Fibroblast of skin of scalp (primary cell): ENCODE results near the gene CFAP77. TPM values are rescaled to one million over a fixed set of nuclear protein-coding genes. Genes with fewer than 3 reads are reported as not detected.
"Not testable (repeated sequence)": the region's sequence is repeated elsewhere in the genome, so short reads cannot be mapped to it uniquely, and the experiment has no call there.

Source experiments
- DNase-seq: peaks from one replicate; pipeline ENCODE4 v3.0.0-alpha.2; 2013
- polyA plus RNA-seq, 2 experiments: library from polyadenylated mRNA; unstranded; fragments of 120-200 nt; gene quantifications; one replicate each; pipeline ENCODE4 v1.2.1, GENCODE V29; 2013; ENCODE audit not compliant: insufficient read length in 2 of 2

The CFAP77 gene
- polyA plus RNA-seq (2013, experiment 1 of 2; ENCODE audit: insufficient read length) = not detected
- not detected for polyA plus RNA-seq (2013, experiment 2 of 2; ENCODE audit: insufficient read length)

DNA sequence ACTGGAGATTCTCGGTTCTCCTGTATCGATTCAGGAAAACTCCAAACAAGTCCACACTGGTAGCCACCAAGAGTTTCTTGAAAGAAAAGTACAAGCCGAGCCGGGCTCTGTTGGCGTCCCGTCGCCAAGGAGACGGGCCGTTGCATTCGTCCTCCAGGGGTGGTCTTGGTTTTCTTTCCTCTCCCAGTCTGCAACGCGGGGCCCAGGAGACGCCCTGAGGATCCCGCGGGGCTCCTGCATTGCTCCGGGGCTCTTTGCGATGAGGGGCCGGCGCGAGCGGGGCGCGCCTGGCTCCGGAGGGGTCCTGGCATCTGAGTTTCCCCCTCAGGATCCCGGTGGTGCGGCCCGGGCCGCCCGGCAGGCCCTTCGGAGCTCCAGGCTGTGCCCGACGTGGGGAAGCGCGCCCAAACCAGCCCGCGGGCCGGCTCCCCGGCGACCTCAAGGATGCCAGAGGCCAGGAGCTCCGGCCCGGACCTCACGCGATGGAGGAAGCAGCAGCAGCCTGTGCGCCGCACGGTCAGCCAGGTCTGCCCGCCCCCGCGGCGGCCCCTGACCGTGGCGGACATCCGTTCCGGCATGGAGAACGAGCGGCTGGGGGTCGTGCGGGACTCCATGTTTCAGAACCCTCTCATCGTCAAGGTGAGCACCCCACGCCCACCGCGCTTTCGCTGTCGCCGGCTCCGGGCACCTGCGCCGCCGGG, at the start of gene CFAP77:
TSS of gene CFAP77 (plus strand) at position 384 of the 701 bp plus-strand sequence. CDS start at position 445, 61 bp downstream.
- DNase-seq = peak; percentile 59

DNA sequence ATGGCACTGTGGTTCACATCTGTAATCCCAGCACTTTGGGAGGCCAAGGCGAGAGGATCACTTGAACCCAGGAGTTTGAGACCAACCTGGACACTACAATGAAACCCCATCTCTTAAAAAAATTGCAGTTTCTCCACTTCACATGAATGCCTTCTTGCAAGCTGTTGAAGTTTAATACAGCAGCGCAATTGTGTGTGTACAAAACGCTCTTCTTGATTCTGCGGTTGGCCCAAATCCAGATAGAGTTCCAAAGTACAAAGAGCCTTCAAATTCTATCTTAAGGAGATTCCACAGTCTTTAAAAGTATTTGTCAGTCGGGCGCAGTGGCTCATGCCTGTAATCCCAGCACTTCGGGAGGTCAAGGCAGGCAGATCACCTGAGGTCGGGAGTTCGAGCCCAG, 45.9 kb upstream of the CFAP77 start:
- DNase-seq = no peak

DNA sequence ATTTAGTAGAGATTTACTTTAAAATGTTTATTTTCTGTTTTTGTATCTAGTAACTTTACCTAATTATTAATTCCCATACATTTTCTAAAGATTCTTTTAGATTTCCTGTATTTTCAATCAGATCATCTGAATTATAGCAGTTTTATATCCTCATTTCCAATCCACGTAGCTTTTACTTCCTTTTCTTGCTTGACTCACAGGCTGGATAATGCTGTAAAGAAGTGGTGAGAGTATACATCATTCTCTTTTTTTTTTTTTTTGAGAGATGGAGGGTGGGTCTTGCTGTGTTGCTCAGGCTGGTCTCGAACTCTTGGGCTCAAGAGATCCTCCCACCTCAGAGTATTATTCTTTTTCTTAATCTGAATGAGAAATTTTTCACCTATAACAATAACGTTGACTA, 44.0 kb upstream of the CFAP77 start:
- no peak for DNase-seq

DNA sequence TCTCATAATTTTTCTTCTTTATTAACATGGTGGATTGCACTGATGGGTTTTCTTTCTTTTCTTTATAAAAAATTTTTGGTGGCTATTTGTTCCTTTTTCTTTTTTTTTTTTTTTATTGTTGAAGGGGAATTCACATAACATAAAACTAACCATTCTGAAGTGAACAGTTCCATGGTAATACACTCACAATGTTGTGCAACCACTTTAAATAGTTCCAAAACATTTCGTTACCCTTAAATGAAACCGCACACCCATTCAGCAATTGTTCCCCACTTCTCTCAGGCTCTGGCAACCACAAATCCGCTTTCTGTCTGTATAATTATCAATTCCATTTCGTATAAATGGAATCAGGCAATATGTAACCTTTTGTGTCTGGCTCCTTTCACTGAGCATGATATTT, 43.5 kb upstream of the CFAP77 start:
- DNase-seq = no peak

DNA sequence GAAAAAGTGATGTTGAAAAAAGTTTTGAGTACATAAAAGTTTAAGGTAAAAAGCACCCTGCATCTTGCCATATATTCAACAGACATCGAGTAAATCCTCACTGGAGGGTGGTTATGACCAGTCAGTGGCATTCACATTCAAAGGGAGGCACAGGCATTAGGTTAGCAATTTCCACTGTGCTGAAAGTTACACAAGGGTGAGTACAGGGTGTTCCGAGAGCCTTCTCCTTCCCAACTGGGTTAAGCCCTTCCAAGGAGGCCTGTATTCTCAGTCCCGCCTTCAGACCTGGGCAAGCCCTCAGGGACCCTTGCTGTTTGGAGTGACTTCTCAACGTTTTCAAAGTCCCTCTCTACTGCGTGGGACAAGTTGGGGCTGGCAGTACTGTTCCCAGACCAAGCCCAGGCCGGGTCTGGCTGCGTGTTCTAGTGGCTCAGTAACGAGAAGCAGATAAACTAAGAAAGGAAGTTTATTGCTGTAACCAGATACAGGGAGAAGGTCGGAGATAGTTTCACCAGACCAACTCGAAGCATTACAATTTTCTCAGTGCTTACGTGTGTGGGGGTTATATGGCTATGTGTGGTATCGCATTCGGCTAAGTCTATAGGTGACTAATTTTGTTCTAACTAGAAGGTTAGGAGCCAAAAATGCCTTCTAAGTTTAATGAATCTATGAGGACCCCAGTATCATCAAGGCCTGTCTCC, 42.2 kb upstream of the CFAP77 start:
- DNase-seq = no peak

DNA sequence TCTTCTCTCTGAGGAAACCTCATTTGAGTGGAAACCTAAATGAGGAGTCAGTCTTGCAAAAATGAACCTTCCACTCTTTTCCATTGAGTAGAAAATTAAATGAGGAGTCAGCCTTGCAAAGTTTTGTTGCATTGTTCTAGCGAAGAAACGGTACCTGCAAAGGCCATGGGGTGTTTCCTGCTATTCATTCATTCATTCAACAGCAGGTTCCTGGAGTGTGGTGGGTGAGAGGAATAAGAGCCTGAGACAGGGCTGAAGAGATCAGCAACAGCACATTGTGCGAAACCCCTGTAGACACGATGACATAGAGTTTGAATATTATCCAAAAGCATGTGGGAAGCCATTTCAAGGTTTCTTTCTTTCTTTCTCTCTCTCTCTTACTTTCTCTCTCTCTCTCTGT, 40.6 kb upstream of the CFAP77 start:
- no peak for DNase-seq

DNA sequence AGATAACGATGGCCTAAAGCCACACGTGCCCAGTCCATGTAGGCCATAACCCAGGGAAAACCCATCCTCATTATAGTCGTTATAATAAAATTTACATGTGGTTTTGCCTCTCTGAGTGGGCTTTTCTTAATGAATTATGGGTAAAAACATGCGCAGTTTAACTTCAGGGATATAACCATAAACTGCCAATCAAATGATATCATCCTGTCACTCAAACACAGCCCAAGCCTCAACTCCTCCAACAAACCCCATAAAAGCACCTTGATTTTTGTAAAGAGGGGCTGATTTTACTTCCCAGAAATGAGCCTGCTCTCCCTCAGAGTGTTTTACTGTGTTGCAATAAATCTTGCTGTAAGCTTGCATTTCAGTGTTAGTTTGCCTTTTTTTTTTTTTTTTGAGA, 39.4 kb upstream of the CFAP77 start:
- DNase-seq = no peak

DNA sequence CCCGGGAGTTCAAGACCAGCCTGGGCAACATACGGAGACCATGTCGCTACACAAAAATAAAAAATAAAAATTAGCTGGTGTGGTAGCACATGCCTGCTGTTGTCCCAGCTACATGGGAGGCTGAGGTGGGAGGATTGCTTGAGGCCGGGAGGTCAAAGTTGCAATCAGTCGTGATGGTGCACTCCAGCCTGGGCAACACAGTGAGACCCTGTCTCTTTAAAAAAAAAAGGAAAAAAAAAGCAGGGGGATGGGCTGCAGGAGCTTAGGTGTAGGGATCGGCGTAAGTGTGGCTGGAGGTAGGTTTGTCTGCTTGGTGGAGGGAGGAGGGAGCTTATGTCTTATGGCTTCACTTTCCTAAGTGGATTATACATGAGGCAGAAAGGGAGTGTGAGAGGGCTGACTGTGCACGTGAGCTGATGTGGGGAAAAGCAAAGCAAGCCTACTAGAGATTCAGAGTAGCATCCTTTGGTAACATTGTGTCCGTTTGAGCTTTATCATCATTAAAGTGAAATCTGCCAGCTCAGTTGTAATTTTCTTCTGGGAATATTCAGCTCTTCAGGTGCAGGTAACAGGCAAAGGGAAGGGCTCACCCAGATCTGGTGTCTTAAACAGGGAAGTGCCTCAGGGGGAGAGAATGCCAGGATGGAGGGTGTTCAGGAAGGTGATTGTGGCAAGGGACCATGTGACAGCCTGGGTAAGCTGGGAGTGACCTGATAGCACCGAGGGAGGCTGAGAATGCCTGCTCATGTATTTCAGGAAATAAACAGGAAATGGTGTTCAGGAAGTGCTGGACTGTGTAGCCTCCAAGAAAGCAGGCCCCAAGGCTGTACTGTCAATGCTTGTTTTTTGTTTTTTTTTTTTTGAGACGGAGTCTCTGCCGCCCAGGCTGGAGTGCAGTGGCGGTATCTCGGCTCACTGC, 37.6 kb upstream of the CFAP77 start:
- no peak for DNase-seq

DNA sequence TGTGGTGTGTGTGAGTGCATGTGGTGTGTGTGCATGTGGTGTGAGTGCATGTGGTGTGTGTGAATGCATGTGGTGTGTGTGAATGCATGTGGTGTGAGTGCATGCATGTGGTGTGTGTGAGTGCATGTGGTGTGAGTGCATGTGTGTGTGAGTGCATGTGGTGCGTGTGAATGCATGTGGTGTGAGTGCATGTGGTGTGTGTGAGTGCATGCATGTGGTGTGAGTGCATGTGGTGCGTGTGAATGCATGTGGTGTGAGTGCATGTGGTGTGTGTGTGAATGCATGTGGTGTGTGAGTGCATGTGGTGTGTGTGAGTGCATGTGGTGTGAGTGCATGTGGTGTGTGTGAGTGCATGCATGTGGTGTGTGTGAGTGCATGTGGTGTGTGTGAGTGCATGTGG, 32.2 kb upstream of the CFAP77 start:
- not testable (repeated sequence) for DNase-seq

DNA sequence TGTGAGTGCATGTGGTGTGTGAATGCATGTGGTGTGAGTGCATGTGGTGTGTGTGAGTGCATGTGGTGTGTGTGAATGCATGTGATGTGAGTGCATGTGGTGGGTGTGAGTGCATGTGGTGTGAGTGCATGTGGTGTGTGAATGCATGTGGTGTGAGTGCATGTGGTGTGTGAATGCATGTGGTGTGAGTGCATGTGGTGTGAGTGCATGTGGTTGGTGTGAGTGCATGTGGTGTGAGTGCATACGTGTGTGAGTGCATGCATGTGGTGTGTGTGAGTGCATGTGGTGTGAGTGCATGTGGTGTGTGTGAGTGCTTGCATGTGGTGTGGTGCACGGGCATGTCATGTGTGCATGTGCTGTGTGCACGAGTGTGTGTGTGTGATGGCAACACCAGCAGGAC, 31.6 kb upstream of the CFAP77 start:
- not testable (repeated sequence) for DNase-seq

DNA sequence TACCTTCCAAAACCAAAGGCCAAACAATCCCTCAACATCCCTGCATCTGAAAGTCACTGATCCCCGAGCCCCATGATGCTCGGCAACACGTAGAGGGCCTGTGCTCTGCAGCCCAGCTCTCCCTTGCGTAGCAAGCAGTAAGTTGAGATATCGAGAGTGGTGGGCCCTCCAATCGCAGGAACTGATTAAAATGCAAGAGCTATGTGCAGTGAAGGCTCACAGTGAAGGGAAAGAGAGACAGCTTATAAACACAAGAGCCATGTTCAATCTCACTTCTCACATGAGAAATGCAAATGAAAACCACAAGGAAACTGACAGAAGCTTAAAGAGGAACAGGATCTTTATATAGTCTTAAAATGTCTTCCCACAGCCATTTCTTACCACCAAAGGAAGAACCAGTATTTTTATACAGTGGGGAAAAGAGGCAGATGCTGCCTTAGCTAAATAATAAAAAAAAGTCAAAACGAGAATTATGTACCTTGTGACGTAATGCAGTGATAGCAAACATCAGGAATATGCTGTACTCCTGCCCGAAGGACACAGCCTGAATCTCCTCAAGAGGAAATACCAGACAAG, 28.0 kb upstream of the CFAP77 start:
- no peak for DNase-seq

DNA sequence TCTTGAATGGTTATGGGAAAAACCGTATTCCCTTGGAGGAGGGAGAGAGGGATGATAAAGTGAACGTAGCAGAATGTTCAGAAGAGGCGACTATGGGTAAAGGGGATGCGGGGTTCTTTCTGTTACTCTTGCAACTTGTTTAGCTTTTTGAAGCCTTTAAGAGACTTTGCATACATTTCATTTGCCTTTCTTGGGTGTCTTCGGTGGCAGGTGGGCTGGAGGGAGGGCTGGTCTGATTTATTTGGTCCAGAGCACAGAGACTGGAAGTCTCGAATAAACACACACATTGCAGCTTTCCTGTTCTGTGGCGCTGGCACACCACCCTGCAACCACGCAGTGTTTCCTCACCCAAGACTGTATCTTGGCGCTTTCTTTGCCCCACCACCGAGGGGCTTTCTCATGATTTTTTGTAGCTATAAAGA, 26.5 kb upstream of the CFAP77 start:
- no peak for DNase-seq

DNA sequence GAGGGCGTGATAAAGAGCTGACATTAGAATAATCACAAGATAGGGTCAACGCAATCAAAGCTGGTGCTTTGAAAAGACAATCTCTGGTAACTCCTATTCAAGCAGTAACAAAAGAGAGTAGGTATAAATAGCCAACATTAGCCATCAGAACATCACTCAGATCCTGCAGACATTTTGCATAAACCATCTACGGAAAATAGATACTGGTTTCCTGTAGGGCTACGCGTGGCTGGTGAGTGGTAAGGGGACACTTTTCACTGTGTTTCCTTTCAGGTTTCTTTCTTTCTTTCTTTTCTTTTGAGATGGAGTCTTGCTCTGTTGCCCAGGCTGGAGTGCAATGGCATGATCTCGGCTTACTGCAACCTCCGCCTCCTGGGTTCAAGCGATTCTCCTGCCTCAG, 25.6 kb upstream of the CFAP77 start:
- DNase-seq = no peak

DNA sequence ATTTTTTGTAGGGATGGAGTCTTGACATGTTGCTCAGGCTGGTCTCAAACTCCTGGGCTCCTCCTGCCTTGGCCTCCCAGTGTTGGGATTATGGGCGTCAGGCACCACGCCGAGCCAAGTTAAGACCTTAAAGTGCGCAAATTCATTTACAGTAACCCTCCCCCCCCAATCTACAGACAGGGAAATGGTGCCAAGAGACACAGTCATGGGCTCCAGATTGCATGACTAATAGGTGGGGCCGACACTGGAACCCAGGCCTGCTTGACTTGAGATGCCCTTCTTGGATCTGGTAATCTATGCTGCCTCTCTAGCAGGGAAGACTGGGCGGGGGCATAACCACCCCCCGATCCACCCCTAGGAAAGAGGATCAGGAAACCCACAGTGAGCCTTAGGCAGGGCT, 22.9 kb upstream of the CFAP77 start:
- no peak for DNase-seq

DNA sequence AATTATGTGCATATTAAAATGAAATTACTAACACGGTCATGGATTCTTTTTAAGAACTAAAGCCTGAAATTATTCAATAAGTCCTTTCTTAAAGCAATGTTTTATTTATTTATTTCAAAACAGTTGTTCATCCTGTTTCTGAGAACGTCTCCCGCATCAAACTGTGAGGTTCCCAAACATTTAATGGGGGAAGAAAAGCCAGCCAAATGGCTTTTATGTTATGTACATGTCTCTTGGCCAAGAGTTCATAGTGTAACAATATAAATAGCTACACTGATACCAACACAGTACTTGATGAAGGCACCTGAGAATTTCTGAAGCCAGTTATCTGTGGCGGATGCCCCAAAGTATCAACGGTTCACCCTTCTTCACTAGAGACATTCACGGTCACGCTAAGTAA, 19.0 kb upstream of the CFAP77 start:
- DNase-seq = no peak

DNA sequence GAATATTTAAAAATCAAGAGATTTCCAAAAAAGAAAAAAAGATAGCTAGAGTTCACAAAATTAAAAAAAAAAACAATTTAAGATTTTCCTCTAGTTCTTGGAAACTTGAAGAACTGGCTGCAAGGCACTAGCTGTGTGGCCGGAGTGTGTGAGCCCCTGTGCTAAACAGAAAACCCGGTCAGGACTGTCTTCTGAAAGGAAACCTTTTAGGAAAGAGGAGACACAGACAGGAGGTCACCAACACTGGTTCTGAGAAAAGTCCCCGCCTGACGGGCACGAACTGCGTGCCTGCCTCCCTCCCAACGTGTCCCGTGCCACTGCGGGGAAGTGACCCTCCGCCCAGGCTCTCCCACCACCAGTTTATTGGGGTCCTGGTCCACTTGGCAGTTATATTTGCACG, 18.6 kb upstream of the CFAP77 start:
- DNase-seq = no peak

DNA sequence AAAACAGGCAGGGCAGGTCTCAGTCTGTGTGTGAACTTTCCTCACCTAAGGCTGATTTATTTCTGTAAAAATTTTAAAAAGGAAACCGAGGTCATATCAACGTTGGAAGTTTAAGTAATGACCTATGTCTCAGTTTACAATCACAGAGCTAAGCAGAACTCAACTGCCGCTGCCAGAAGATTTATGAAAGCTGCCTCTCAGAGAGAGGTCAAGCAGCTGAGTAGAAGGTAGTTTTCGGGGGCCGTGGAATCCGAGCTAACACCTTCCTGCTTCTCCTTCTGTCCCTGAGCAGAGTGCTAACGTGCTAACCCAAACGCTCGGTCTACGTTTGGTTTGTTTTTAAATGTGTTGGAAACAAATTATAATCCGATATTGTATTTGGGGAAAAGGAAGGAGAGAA, 14.5 kb upstream of the CFAP77 start:
- no peak for DNase-seq

DNA sequence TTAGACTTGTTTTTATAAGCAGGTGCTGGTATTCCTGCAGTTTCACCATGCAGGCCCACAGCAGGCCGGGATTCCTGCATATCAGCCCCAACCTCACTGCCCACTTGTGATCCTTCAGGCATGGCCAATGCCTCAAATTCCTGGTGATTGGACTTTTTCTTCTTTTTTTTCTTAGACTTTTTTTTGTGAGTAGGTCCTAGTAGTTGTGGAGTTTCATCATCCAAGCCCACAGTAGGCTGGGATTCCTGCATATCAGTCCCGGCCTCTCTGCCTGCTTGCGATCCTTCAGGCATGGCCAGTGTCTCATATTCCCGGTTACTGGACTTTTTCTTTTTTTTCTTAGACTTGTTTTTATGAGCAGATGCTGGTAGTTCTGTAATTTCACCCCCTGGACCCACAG, 8.2 kb upstream of the CFAP77 start:
- no peak for DNase-seq

DNA sequence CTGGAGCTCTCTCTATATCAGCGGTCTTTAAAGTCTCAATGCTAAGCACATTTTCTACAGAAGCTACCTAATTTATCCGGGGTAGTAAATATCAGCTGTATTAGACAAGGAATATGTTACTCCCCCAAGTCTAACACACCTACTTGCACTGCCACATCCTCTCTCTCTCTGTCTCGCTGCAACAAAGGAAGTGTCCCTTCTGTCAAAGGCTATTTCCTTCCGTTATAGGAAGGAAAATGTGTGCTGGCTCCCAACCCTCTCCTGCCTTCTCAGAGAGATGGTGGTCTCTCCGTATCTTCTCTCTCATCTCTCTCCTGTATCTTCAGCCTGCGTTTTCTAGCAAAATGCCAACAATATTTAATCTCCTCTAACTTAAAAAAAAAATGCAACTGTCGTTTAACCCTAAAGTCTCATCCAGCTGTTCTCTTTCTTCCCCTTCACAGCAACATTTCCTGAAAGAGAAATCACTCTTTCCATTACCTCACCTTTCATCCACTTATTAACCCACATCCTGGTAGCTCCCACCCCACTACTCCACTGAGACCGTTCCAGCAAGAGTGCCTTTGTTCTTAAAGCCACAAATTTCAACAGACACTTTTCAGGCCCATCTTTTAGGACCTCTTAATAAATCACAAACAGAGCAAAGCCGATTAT, 5.7 kb upstream of the CFAP77 start:
- no peak for DNase-seq

DNA sequence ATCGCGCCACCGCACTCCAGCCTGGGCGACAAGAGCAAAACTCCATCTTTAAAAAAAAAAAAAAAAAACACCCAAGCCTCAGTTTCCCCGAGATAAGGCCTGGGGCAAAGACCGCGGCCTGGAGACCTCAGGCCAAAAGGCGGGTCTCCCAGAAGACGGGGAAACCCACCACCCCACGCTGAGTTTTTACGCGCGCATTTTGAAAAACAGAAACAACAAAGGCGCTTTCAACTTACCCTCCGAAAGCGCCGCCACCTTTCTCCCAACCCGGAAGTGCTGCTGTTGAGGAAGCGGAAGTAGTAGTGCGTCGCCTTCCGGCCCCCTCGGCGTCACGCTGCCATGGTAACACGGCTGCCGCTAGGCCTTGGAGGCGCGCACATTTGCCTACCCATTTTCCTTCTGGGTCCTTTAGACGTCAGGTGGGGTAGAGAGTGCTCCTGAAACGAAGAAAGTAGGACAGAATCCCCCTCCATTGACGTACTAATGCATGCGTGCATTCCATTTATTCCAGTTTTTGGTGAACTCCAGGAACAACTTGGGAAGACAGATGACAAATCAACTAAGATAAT, 3.4 kb upstream of the CFAP77 start, which contains the start of gene TTF1:
TSS of gene TTF1 (minus strand) at position 287 of the 569 bp plus-strand sequence. CDS start 4,019 bp downstream, outside the sequence.
- peak; percentile 92 for DNase-seq

DNA sequence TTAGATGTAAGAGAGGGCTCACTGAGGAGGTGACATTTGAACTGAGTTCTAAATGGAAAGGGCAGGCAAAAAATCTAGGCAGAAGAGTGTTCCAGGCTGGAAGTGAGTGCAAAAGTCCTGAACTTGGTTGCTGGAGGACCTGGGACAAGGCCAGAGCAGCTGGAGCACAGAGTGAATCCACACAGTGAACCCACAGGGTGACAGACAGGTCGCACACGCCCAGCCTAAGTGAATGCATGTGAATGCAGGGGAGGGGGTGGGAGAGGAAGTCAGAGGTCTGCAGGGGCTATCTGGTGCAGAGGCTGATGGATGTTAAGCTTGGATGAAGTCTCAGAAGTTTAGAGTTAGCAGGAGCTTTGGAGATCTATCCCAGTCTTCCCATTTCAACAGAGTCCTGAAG, 2.8 kb upstream of the CFAP77 start:
- no peak for DNase-seq

DNA sequence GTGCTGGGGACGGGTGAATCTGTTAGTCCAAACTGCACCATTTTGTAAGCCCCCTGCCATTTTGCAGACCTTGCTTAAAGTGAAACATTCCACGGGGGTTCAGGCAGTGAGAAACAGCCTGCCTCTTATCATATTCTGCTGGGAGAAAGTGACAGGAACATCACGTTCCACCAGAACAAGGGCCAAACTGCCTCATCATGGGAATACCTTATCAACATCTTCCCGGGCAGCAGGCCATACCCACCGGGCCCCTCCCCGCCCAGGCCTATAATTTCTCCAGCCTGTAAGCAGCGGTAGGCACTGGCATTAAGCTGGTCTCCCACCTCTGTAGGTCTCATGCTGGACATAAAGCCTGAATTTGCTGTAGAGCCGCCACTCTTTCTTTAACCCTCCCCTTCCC, 1.5 kb upstream of the CFAP77 start:
- DNase-seq = no peak
